GM18868 (cell line): ENCODE data around the gene BCAT1.
"Not testable (repeated sequence)": the region's sequence is repeated elsewhere in the genome, so short reads cannot be mapped to it uniquely, and the experiment has no call there.

Experiments used
- ATAC-seq: cut with Tn5 transposase; IDR thresholded peaks from one replicate; pipeline ENCODE4 v1.9.1; 2021; ENCODE audit warnings: mild to moderate bottlenecking, moderate library complexity; ENCODE audit not compliant: unreplicated experiment

The BCAT1 gene

DNA sequence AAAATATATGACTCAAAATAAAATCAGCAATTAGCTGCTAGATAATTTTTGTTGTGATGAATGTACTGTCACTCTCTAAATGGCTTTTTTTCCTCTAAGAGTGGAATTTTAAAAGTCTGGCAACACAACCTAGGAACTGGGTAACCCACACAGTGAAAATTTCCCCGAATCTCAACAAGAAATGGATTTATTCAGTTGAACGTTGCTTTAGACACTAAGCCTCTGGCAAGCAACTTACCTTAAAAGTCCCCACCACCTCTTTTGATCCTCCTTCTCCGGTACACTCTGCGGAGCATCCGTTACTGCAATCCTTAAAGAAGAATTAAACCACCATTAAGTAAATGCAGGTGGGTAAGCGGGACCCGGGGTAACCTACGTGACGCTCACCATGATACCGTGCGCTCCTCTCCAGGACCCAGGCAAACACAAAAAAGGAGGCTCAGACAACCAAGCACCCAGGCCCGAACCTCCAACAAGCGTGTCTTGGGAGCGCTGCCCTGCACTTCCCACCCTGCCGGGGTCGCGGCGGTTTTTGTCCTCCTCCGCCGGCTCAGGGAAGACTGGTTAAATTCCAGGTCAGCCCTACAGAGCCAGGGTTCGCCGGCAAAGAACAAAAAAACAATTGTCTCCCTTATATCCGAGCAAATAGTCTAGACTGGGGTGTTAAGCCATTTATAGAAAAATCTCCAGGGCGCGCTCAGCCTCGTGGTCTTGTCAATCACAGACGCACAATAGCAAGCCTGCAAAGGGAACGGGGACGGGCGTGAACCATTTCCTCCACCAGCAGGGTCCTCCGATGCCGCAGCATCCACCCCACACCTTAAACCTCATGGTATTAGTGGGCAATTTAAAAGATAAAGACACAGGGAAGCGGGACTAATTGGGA lies 47.1 kb downstream of the BCAT1 start:
- ATAC-seq: no peak

DNA sequence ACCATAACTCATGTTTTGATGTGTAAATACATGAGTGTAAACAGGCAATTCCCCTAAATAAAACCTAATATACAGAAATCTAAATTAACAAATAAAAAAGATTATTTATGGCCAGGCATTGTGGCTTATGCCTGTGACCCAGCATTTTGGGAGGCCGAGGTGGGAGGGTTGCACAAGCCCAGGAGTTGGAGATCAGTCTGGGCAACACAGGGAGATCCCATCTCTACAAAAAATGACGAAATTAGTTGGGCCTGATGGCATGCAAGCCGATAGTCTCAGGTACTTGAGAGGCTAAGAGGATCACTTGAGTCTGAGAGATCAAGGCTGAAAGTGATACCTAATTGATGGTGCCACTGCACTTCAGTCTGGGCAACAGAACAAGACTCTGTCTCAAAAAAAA lies 48.7 kb downstream of the BCAT1 start:
- no peak for ATAC-seq

DNA sequence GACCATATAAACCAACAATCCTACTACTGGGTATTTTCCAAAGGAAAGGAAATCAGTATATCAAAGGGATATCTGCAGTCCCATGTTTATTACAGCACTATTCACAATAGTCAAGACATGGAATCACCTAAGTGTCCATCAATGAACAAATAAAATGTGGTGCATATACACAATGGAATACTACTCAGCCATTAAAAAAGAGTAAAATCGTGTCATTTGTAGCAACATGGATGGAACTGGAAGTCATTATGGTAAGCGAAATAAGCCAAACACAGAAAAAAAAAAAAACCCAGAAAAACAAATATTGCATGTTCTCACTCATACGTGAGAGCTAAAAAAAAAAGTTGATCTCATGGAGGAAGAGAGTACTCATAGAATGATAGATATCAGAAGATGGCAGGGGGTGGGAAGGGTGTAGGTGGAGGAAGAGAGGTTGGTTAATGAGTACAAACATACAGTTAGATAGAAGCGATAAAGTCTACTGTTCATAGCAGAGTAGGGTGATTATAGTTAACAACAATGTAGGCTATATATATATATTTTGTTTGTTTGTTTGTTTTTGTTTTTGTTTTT lies 49.3 kb downstream of the BCAT1 start:
- no peak for ATAC-seq

DNA sequence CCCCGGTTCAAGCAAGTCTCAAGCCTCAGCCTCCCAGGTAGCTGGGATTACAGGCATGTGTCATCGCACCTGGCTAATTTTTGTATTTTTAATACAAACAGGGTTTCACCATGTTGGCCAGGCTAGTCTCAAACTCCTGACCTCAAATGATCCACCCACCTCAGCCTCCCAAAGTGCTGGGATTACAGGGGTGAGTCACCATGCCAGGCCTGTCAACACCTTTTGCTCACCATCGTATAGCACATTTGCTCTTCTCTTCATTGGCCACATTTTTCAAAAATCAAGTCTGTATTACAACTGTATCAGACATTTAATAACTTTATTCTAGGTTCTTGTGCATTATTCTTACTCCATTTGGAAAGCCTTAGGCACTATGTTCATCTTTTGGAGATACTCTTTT lies 50.3 kb downstream of the BCAT1 start:
- ATAC-seq: no peak

- ATAC-seq: no peak
These were observed 50.7 kb downstream of the BCAT1 start for GRCh38 chr12:24898185-24898584.

DNA sequence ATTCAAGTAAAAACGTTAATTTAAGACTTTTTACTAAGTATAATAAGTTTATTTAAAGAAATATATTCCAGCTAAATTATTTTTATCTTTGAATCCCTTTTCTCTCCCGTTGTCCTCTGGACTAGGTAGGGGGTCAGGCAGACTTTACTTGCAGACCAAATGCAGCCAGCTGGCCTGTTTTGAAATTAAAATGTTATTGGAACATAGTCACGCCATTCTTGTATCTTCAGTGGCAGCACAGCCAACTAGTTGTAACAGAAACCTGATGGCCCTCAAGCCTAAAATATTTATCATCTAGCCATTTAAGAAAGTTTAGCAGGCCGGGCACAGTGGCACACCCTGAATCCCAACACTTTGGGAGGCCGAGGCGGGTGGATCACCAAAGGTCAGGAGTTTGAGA lies 52.7 kb downstream of the BCAT1 start:
- ATAC-seq: no peak

GRCh38 chr12:24895612-24896011 lies 53.3 kb downstream of the BCAT1 start:
- ATAC-seq: no peak

DNA sequence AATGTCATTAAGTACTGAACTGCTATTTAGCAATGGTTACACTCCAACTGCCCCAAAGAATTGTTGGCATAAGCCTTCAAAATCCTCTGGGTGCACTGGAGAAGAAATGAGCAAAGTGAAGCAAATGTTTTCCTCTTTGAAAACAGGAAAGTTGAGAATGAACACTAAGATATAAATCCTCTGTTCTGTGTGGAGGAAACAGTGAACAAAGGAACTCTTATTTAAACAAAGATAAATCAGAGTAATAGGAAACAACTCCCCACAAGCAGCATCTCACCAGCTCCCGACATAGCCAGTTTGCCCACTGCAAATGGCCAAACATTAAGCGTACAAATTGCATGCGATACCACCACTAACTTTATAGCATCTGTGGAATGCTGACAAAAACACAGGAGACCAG lies 54.0 kb downstream of the BCAT1 start:
- ATAC-seq: no peak

DNA sequence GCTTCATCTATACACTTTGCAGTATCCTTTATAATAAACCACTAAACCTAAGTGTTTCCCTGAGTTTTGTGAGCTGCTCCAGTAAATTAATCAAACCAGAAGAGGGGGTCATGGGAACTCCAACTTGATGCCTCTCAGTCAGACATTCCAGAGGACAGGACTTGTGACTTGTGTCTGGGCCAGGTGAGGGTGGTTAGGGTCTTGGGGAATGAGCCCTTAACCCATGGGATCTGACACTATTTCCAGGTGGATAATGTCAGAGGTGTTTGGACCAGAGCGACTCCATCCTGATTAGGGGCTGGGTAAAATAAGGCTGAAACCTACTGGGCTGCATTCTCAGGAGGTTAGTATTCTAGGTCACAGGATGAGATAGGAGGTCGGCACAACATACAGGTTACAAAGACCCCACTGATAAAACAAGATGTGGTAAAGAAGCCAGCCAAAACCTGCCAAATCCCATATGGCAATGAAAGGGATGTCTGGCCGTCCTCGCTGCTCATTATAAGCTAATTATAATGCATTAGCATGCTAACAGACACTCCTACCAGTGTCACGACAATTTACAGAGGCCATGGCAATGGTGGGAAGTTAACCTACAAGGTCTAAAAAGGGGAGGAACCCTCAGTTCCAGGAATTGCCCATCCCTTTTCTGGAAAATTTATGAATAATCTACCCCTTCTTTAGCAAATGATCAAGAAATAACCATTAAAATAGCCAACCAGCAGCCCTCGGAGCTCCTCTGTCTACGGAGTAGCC lies 58.7 kb downstream of the BCAT1 start:
- no peak for ATAC-seq

- no peak for ATAC-seq
These were observed 59.5 kb downstream of the BCAT1 start for GRCh38 chr12:24889411-24889810.

DNA sequence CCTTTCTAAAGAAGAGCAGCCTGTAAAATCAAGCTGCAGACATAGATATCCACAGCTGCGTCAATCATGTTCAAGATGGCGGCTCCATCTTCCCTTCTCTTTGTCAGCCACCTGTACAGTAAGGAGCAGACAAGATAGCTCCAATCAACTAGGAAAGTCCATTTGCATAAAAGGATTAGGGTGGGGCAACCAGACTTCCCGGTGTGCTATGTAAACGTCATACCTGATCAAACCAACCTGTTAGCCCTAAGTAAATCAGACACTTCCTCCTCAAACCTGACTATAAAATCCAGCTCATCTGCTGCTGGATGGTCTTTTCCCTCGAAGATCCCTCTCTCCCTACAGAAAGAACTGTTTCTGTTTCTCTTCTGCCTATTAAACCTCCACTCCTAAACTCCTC lies 60.1 kb downstream of the BCAT1 start:
- no peak for ATAC-seq

DNA sequence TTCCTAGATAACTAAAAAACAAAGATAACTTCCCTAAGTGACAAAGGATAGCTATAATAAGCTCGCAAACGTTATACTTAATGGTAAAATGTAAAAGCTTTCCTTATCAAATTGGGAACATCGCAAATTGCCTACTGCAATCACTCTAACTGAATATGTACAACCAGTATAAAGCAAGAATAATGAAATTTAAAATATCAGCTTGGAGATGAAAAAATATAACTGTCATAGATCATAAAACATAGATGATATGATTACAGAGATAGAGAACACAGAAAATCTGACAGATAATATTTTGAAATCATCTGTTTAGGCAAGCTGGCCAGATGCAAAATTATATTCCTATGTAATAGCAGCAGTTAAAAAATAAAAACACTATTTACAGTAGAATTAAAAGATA lies 64.0 kb downstream of the BCAT1 start:
- ATAC-seq: no peak

DNA sequence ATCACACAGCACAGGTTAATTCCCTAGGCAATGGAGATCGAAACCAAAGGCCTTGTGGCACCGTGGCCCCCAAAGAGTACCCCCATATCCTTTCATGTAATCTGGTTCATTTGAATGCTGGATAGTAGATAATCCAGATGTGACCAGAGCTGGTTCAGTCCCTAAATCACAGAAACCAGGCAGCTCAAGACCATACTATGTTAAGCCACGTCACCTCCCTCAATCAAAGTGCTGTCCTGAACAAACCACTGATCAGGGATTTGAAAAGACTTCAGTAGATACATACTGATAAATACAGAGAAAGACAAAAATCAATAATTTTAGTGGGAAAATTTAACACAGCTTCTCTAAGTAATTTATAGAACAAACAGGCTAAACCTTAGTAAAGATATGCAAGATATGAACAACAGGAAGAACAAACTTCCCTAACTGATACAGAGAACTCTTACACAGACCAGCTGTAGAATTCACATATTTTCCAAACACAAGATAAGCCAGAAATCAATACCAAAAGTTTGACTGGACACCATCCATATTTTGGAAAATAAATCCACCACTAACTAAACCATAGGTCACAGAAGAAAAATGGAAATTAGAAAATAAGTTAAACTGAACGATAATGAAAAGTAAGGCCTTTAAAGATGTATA lies 67.1 kb downstream of the BCAT1 start:
- ATAC-seq: no peak

DNA sequence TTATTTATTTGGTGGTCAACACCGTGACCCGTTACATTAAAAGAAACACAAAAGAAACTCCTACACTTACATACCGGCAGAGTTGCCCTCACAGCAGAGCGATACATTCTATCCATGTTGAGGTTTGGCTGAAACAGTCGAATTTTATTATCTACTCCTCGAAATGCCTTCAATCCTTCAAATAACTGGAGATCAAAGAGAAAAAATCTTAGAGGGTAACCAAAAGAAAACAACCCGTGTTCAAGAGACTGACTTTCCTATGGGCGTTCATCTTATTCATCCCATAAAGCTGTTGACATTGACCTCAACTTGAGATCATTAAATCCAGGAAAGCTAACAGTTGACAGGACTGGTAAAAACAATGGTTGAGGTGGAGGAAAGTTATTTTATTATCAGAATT lies 67.7 kb downstream of the BCAT1 start:
- ATAC-seq: no peak

DNA sequence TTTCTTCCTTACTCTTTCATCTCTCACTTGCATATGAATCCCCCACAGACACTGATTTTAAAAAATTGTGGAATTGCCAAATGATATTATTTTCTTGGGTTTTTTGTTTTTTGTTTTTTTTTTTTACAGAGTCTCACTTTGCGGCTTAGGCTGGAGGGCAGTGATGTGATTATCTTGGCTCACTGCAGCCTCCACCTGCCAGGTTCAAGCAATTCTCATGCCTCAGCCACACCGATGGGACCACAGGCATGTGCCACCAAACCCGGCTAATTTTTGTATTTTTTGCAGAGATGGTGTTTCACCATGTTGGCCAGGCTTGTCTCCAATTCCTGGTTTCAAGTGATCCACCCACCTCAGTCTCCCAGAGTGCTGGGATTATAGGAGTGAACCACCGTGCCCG lies 68.2 kb downstream of the BCAT1 start:
- ATAC-seq: no peak

DNA sequence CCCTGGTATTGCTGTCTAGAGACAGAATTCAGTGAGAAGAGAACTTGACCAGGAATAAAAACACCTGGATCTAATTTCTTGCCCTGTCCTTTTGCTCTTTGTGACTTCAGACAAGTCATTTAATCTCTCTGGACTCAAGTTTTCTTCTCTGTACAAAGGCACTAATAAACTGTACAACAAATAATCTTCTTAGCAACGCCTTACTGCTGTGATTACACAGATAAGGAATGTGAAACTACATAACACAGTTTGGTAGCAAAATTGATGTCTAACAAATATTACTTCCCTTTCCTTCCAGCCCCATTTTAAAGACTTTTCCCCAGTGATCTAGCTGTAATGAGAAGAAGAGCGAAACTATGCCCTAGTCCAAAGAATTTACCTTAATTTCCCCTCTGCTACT lies 69.3 kb downstream of the BCAT1 start:
- peak; percentile 35 for ATAC-seq

DNA sequence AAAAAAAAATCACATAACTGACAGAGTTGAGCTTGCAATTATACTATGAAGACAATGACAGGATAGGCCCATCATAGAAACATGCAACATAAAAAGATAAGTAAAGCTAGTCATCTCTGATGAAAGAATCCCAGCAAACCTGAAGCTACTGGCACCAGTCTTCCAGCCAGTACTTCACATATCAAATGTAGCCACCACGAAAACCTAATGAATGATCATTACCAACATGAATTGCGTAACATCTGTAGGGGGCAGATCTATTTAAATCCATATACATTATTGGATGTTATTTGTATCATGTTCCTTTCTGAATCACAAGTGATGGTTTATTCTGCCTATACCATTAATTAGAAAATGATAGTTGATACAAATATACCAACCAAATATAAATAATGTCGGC lies 73.9 kb downstream of the BCAT1 start:
- no peak for ATAC-seq

- no peak for ATAC-seq
These were observed 76.7 kb downstream of the BCAT1 start for GRCh38 chr12:24872211-24872610.

DNA sequence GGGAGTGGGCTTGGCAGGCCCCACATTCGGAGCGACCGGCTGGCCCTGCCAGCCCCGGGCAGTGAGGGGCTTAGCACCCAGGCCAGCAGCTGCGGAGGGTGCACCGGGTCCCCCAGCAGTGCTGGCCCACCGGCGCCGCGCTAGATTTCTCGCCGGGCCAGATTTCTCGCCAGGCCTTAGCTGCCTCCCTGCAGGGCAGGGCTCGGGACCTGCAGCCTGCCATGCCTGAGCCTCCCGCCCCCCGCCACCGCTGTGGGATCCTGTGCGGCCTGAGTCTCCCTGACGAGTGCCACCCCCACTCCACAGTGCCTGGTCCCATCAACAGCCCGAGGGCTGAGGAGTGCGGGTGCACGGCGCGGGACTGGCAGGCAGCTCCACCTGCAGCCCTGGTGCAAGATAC lies 82.8 kb downstream of the BCAT1 start:
- ATAC-seq: not testable (repeated sequence)

GRCh38 chr12:24864796-24865125 lies 84.1 kb downstream of the BCAT1 start:
- ATAC-seq: peak; percentile 65

- no peak for ATAC-seq
These were observed 86.9 kb downstream of the BCAT1 start for GRCh38 chr12:24861766-24862540.
